Measurements from ENCODE around the gene FIGNL2.
"Not testable (repeated sequence)": the region's sequence is repeated elsewhere in the genome, so short reads cannot be mapped to it uniquely, and the experiment has no call there.

Gene FIGNL2

GRCh38 chr12:51848326-51848727, at the start of gene FIGNL2:
TSS of gene FIGNL2 (minus strand) at chr12:51848718. CDS start at chr12:51822413, 26,305 bp downstream.
- no peak for DNase-seq

- DNase-seq, result no peak
These were observed 48.7 kb upstream of the FIGNL2 start for GRCh38 chr12:51897181-51897580.

GRCh38 chr12:51896236-51896635, 47.7 kb upstream of the FIGNL2 start:
- no peak for DNase-seq

- DNase-seq, result no peak
These were observed 47.0 kb upstream of the FIGNL2 start for GRCh38 chr12:51895378-51896135.

- DNase-seq, result no peak
These were observed 45.3 kb upstream of the FIGNL2 start for GRCh38 chr12:51893786-51894185.

- DNase-seq, result peak in 1 of 3 experiments; percentile 21
These were observed 43.3 kb upstream of the FIGNL2 start for GRCh38 chr12:51891843-51892242.

DNA sequence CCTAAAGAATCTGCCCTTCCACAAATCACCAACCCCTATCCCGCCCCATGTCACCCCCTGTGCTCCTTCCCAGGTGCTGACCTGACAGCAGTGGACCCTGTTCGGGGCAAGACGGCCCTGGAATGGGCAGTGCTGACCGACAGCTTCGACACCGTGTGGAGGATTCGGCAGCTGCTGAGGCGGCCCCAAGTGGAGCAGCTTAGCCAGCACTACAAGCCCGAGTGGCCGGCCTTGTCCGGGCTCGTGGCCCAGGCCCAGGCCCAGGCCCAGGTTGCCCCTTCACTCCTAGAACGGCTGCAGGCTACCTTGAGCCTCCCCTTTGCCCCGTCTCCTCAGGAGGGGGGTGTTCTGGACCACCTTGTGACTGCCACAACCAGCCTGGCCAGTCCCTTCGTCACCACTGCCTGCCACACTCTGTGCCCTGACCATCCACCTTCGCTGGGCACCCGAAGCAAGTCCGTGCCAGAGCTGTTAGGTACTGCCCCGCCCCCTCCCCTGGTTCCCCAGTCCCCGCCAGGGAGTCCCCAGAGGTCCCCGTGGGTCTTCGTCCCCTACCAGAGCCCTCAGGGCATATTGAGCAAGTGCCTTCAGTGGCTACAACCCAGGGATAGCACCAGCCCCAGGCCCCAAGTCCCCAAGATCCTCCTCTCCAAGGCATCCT, 42.1 kb upstream of the FIGNL2 start:
- no peak for DNase-seq

GRCh38 chr12:51890133-51890464, 41.6 kb upstream of the FIGNL2 start:
- no peak for DNase-seq

DNA sequence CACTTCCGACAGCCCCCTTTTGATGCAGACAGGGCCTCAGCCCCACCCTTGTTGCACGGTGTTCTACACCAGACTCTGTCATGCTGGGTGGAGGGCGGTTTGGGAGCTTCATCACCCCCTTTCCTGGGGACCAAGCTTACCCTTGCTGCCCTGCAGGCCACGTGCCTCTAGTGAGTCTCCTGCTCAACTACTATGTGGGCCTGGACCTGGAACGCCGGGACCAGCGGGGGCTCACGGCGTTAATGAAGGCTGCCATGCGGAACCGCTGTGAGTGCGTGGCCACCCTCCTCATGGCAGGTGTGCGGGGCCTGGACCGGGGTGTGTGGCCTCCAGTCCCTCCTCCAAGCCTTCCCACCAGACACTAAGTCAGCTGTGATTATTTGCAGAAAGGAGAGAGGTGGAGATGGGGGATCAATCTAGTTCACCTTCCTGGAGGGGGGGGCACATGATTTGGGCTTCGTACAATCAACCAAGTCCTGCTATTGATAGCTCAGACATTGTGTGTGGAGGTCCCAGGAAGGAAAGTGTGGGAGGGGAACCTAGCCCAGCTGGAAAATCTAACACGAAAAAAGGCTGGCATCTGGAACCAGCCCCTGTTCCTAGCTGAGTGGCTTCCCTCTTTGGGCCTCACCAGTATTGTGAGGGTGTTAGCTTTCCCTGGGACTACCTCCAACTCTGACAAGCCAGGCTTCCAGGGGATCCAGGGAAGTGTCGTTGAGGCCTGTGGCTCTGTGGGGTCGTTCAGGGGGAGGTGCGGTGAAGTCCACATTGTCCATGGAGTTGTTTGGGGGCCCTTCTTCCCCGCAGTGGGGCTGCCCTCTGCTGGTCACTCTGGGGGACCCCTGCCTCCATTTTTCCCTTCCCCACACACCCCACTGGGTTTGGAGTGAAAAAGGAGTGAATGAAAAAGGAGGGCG, 41.0 kb upstream of the FIGNL2 start:
- peak in 1 of 3 experiments; percentile 31 for DNase-seq

DNA sequence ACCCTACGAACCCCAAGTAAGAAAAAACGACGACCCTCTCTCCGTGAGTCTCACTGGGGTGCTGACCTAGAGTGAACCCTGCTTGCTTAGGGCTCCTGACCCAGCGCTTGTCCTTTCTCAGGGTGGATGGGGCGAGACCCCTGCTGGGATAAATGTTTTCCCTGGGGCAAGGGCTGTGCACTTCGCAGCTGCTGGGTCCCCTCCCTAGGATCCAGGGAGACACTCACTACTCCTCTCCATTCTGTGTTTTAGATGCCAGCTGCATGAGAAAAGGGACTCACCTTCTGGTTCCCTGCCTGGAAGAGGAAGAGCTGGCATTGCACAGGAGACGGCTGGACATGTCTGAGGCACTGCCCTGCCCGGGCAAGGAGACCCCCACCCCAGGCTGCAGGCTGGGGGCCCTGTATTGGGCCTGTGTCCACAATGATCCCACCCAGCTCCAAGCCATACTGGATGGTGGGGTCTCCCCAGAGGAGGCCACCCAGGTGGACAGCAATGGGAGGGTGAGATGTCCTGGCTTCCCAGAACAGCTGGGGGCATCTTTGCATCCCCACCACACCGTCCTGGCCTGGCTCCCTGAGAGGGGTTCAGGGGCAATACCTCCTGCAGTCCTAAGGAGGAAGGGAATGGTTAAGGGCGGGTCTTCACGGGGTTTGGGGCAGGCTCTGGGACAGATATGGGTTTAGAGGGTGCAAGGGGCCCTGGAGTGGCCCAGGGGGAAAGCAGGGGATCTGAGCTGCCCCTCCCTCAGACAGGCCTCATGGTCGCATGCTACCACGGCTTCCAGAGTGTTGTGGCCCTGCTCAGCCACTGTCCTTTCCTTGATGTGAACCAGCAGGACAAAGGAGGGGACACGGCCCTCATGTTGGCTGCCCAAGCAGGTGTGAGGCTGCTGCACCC, 40.0 kb upstream of the FIGNL2 start:
- peak in 2 of 3 experiments; percentile 90 to 94 for DNase-seq

DNA sequence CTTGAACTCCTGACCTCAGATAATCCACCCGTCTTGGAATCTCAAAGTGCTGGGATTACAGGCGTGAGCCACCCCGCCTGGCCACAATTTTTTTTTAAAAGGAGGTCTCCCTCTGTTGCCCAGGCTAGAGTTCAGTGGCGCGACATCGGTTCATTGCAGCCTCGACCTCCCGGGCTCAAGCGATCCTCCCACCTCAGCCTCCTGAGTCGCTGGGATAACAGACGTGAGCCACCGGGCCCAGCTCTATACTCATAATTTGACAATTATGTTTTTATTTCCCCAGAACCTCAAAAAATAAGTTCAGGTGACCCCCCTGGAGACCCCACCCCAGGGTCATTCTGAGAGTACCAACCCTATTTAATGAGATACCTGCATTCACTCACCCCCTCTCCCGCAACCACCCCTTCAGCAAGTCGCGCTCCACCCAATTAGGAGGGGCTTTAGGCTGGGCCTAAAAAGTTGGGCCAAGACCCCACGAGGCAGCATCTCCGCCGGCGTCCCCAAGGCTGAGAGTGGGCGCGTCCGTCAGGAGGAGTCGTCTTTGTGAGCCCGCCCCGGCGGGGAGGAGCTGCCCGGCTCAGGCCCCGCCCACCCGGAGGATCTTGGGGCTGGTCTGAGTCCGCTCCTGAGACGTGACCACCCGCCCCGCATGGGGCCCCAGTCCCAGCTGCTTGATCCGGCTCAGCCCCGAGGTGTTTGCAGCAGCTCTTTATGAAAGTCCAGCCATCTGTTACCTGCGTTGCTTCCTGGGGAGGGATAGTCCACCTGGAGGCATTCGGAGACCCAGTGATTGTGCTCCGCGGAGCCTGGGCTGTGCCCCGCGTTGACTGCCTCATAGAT, 39.2 kb upstream of the FIGNL2 start, which contains the start of gene ANKRD33:
TSS of gene ANKRD33 (plus strand) at position 628 of the 840 bp plus-strand sequence. CDS start at position 712, 84 bp downstream.
- DNase-seq, result peak in 2 of 3 experiments; percentile 90 to 94

GRCh38 chr12:51886021-51886710, 37.6 kb upstream of the FIGNL2 start:
- DNase-seq, result no peak

GRCh38 chr12:51885294-51886020, 36.9 kb upstream of the FIGNL2 start:
- DNase-seq, result not testable (repeated sequence)

GRCh38 chr12:51884676-51885229, 36.2 kb upstream of the FIGNL2 start:
- DNase-seq, result no peak

DNA sequence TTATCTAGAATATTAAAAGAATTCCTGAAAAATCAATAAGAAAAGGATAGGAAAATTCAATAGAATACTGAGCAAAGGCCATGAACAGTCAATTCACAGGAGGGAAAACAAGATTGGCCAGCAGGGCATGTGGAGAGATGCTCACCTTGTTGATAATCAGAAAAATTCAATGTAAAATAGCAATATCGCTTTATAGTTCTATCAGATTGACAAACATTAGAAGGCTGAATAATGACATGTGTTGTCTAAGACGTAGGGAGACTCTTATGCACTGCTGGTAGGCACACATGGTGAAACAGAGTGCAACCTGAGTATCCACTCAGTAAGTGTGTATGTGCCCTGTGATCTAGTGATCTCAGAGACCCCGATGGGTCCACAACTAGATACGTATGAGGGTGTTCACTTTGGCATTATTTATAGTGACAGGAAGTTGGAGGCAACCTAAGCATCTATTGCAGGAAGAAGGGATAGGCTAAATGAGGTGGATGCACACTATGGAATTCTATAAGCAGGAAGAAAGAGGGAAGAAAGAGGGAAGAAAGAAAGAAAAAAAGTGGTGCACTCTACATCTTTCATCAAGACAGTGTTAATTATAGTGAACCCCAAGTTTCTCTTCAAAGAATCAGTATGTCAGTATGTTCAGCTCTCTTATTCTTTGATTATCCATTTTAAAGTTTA, 35.6 kb upstream of the FIGNL2 start:
- no peak for DNase-seq

GRCh38 chr12:51883295-51883694, 34.8 kb upstream of the FIGNL2 start:
- no peak for DNase-seq

DNA sequence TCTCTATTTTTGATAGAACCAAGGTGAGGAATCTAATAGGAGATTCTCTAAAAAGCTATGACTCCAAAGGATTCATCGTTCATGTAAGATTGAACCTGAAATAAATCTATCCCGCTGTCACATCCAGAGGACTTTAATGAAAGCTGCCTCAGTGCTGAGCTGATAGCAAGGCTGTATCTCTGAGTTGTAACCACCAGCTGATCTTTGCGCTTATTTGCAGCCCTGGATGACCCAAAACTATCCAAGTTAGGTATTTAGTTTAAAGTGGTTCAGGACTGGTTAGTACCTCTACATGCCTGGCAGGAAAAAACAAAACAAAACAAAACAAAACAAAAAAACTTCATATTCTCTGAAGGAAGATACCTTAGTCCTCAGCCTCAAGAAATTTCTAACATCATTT, 30.6 kb upstream of the FIGNL2 start:
- no peak for DNase-seq

- DNase-seq, result no peak
These were observed 26.0 kb upstream of the FIGNL2 start for GRCh38 chr12:51874486-51874885.

- no peak for DNase-seq
These were observed 25.5 kb upstream of the FIGNL2 start for GRCh38 chr12:51874000-51874399.
